ENCODE measurements around the gene ETV6.
A peak's percentile ranks its signal among the peaks of the same experiment; 100 is the strongest.

Gene ETV6

DNA sequence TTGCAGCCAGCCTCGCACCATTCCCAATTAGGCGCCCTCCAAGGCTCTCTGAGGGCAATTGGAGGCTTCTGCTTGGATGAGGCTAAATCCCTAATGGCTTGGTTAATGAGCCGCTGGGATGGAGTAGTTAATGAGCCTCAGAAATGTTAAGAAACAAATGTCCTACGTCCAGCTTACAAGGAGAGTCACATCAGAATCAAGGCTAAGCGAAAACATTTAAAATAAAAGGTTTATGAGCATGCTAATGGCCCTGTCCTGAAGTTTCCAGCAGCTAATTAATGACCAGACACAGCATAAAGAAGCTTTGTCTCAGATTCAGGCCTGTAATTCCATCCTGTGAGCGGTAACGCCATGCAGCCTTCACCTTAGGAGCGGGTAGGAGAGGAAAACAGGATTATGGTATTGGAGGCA, 220.6 kb downstream of the ETV6 start:
- DNase-seq, result no peak

- DNase-seq, result no peak
These were observed 222.6 kb downstream of the ETV6 start for GRCh38 chr12:11872055-11872454.

- peak; percentile 43 for DNase-seq
These were observed 226.0 kb downstream of the ETV6 start for GRCh38 chr12:11875414-11875935.

DNA sequence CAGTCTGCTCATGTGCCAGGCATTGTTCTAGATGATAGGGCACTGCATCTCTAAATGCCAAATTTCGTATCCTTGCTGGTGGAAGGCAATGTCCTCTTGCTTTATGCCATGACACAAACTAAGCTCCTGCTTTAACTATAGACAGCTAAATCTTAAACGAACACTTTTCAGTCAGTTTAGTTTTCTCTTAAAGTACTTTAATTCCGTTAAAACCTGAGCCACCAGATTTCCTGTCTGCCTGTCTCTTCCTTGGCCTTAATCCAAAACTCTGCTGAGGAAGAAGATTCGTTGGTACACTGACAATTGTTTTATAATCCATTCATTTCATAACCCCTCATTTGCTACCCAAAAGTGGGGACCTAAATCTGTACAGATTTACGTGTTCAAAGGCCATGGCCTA, 226.8 kb downstream of the ETV6 start:
- DNase-seq, result no peak

DNA sequence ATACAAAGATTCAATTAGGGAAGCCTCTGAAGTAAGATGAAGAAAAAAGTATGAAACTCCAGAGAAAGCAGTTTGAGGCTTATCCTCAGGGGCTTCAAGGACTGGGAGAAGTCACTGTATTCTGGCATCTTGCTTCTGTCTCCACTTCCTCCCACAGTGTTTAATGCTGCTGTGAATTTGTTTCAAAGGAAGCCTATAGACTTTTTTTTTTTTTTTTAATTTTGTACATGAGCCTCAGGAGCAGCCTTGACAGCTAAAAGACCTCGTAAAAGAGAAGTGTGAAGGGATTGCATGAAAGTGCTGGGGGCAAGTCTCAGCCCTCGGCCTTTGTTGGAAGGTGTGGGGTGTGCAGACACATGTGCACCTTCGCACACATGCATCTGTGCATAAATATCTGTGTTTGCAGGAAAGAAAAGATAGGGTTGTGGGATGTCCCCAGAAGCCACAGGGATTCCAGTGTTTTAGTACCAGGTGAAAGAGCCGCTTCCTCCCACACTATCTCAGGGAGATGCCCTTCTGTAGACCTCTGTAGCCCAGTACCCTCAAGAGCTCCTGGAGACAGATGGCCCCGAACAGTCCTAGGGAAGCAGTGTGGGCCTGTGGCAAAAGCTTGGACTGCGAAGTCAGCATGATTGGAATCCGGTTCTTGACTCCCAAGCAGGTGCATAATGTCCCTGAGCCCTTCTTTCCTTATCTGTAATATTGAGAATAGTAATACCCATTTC, 227.8 kb downstream of the ETV6 start:
- no peak for DNase-seq

DNA sequence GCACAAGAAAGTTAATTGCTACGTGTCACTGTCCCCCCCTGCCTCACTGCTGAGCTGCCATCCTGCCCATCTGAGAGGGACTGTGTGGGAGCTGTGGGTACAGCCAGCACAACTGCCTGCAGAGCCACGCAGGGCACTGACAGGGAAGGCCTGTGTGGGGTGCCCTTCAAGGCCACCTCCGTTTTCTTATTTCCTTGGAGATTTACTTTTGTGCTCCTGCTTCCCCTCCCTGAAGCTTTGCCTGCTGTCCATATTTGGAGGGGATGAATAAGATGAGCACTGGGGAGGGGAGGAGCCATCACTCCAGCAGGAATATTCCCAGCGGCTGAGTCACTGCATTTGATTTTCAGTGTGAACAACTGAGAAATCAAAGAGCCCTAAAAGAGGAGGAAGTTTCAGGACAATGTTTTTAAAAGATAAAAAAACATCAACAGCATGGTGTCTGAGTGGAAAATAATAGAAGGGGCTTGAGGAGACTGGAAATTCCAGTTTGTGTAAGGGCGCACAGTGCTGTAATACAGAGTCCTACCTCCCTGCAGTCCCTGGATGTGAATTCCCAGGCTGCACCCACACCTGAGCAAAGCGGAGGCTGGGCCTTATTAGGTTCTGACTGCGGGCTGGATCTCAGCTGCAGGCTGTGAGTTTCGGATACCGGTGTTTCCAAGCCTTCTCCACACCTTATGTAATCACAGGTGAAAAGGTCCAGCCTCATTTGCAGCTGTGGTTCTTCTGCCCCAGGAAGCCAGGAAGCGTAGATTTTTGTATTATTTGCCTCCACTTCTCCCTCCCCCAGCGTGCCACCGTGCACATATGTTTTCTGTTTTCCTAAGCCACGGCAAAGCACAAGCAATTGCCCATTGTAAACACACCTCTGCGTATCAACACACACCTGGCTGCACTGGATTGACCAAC, 228.7 kb downstream of the ETV6 start:
- DNase-seq, result no peak

DNA sequence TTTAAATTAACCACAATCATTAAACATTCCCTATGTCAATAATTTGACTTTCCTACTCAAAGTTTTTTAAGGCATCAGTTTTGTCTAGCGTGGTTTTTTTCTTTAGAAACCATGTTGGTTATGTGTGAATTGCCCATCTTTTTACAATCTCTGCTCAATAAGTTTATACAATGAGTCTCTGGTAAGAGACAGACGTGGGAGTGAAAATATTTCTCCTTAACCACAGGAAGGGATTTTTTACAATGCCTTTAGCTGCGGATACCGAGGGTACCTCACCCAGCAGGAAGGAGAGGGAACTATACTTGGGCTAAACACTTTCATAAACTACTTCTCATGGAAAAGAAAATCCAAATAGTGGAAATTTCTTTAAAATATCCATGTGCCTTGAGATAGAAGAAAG, 229.8 kb downstream of the ETV6 start:
- DNase-seq, result no peak

GRCh38 chr12:11880381-11880780, 230.9 kb downstream of the ETV6 start:
- DNase-seq, result no peak

- DNase-seq, result no peak
These were observed 232.4 kb downstream of the ETV6 start for GRCh38 chr12:11881835-11882234.

DNA sequence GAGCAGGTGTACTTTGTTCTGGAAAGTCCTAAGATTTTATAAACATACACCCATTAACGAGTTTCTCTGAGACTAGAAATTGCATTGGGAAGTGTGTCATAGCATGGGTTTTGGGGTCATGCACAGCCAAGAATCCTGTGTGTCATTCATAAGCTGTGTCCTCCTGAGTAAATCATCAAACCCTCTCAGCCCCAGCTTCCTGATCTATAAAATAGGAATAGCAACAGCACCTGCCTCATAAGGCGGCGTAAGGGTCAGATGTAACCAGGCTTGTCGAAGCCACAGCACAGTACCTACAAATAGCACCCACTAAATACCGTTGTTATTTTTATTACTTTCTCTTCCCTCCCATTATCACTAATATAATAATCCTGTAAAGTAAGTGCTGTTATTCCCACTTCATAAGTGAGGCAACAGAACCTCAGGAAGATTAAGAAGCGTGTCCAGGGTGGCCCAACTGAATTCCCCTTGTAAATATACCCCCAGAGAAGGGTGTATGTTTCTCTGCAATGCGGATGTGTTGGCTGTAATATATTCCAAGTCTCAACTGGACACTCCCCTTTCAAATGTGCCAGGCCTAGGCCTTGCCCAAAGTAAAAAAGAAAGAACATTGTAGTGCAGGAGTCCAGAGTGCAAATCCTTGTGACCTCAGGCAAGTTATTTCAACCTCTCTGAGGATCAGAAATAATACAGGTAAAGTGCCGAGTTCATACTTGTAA, 233.0 kb downstream of the ETV6 start:
- DNase-seq, result no peak

- DNase-seq, result no peak
These were observed 234.6 kb downstream of the ETV6 start for GRCh38 chr12:11884116-11884515.

- DNase-seq, result no peak
These were observed 235.2 kb downstream of the ETV6 start for GRCh38 chr12:11884706-11885105.

DNA sequence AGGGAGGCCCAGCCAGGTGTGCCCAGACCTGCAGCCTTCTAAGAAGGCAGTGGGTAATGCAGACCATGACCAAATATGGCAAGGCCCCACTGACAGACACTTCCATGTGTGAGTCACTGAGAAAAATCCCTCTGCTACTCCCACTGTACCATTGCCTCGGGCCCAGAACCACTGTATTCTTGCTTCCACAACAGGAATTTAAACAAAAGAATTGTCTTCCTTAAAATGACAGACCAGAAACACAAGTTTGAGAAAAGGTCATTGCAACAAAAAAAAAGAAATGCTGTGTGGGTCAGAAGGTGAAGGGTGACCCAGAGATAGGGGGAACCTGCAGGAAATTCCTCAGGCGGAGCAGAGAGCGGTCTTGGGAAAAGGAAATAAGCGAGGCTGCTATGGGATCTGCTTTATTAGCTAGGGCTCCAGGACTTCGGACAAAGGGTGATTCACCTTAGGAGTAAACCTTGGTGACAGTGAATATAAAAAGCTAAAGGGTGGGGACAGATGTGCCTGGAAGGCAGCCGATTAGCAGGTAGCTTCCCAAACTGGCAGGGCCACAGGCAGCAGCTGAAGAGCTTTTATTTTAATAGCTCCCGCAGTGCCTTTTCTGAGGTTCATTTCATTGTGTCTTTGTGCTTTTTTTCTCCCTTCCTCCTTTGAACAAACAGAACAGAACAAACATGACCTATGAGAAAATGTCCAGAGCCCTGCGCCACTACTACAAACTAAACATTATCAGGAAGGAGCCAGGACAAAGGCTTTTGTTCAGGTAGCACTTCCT, 236.0 kb downstream of the ETV6 start:
- no peak for DNase-seq

- no peak for DNase-seq
These were observed 236.9 kb downstream of the ETV6 start for GRCh38 chr12:11886339-11886738.

DNA sequence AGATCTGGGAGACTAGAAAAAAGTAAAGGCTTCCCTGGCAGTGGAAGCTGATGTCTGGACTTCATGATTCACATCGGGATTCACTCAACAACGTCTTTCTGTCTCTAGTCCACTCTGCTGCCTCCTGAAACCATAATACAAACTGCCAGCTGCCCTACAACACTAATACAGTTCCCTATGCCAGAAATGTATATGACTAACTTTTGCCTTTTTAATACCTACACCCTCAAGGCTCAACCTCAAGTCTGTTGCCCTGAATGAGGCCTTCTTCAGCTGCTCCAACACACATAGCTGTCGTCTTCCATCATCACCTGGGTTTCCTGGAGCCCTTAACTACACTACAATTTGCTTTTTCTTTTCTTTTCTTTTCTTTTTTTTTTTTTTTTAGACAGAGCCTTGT, 238.6 kb downstream of the ETV6 start:
- no peak for DNase-seq

- DNase-seq, result no peak
These were observed 241.9 kb downstream of the ETV6 start for GRCh38 chr12:11891346-11891745.

- no peak for DNase-seq
These were observed 242.4 kb downstream of the ETV6 start for GRCh38 chr12:11891754-11892386.

GRCh38 chr12:11893998-11894397, 244.5 kb downstream of the ETV6 start:
- no peak for DNase-seq

- no peak for DNase-seq
These were observed 245.4 kb downstream of the ETV6 start for GRCh38 chr12:11894890-11895289.

GRCh38 chr12:11895421-11896078, 246.1 kb downstream of the ETV6 start:
- no peak for DNase-seq

DNA sequence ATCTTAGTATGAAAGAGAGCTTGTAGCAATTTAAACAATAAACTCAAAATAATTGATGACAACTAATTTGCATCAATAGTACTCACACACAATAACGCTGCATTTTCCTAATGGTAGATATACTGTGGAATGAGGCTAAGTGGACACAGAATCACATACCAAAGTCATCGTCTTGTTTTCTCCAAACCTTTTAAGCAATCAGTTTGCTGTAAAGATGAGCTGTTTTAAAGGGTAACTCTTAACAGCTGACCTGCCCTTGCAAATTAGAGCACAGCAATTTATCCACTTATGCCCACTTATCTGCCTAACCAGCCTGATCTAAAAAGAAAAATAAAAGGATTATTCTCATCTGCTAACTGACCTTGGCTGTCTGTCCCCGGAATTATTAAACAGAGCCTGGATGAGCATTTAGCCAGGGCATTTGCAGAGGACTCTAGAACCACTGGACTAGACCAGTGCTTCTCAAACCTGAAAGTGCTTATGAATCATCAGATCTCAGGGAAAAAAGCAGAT, 247.0 kb downstream of the ETV6 start:
- DNase-seq, result no peak

Data from activated CD4-positive, alpha-beta T cell treated with anti-CD3 and anti-CD28 coated beads for 48 hours (primary cell).